Measurements from ENCODE around the gene C15orf39. TPM values are rescaled to one million over a fixed set of nuclear protein-coding genes. Genes with fewer than 3 reads are reported as not detected.

Gene C15orf39
- total RNA-seq, 6 experiments from 2014 or later, result 3.6 to 9.4 (median 5.8) TPM

DNA sequence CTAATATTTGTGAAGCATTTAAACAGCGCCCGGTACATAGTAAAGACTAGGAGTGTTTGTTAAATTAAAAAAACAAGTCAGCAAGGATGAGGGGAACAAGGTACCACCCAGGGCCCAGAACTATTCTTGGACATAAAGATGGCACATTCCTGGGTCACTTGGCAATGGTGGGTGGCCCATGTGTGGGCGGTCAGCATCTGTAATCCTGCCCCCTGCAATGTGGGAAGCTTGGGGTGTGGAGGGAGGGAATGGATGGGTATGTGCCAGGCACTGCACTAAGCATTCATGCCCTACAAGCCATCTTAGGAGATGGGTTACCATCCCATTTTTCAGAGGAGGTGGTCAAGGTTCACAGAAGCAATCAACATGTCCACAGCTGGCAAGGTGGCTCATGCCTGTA, 7.3 kb upstream of the C15orf39 start:
- Histone ChIP-seq H3K4me1 (no peaks in the 10 kb centered on the region), H3K9me3 (no peaks in the 10 kb centered on the region), H3K4me3 (no peak overlapping the region), H3K36me3 (no peaks in the 10 kb centered on the region), H3K27me3 (no peaks in the 10 kb centered on the region), H3K27ac (no peak overlapping the region)
- TF ChIP-seq, protein P1, sequence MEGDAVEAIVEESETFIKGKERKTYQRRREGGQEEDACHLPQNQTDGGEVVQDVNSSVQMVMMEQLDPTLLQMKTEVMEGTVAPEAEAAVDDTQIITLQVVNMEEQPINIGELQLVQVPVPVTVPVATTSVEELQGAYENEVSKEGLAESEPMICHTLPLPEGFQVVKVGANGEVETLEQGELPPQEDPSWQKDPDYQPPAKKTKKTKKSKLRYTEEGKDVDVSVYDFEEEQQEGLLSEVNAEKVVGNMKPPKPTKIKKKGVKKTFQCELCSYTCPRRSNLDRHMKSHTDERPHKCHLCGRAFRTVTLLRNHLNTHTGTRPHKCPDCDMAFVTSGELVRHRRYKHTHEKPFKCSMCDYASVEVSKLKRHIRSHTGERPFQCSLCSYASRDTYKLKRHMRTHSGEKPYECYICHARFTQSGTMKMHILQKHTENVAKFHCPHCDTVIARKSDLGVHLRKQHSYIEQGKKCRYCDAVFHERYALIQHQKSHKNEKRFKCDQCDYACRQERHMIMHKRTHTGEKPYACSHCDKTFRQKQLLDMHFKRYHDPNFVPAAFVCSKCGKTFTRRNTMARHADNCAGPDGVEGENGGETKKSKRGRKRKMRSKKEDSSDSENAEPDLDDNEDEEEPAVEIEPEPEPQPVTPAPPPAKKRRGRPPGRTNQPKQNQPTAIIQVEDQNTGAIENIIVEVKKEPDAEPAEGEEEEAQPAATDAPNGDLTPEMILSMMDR (IDR thresholded peaks at IDR 0.05), result no peak
- no peak for TF ChIP-seq POLR2A (IDR thresholded peaks at IDR 0.05)
- intact Hi-C loops (cut with DNase I), result no loop called here
- WGBS (ENCODE audit: insufficient coverage, low coverage, low lambda C conversion rate, missing lambda C conversion rate), result 100% methylated on average over 2 of the region's 3 CpGs
- DNase-seq, result no peak
- no peak for ATAC-seq

DNA sequence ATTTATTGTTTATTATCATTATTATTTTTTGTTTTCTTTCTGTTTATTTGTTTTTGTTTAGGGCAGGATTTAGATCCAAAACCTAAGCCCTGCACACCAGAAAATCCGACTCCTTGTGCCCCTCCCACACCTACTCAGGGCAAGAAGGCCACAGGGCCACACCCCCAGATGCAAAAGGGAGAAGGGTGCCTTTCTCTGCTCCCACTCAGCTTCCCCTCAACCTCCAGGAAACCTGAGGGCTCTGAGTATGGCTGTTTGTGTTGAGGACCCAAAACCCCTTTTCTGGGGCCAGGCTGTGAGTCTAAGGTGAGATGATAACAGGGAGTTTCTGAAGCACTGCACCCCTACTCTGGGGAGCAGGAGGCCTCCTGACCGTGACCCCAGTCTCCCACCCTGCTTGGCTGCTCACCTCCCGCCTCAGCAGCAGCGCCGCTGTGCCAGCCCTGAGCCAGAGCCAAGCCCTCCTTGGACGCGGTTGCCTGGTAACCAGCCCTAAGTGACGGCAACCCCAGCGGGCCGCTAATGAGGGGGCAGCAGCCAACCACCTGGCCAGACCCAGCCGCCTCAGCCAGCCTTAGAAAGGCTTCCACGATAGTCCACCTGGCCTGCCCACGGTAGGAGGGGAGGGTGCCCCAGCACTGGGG, 6.4 kb upstream of the C15orf39 start:
- H3K27ac ChIP-seq, result no peak overlapping the region
- no peaks in the 10 kb centered on the region for H3K9me3 ChIP-seq
- H3K4me3 ChIP-seq, result no peak overlapping the region
- no peaks in the 10 kb centered on the region for H3K27me3 ChIP-seq
- no peak for TF ChIP-seq POLR2A (IDR thresholded peaks at IDR 0.05)
- TF ChIP-seq, protein P1 (IDR thresholded peaks at IDR 0.05), result no peak
- 70% methylated on average over 1 of the region's 13 CpGs for WGBS (ENCODE audit: insufficient coverage, low coverage, low lambda C conversion rate, missing lambda C conversion rate)
- H3K36me3 ChIP-seq, result no peaks in the 10 kb centered on the region
- intact Hi-C loops (cut with DNase I), result no loop called here
- H3K4me1 ChIP-seq, result no peaks in the 10 kb centered on the region
- ATAC-seq, result no peak
- no peak for DNase-seq

- no peak overlapping the region for H3K4me3 ChIP-seq
- intact Hi-C loops (cut with DNase I), result no loop called here
- no peaks in the 10 kb centered on the region for H3K27me3 ChIP-seq
- DNase-seq (no peak), ATAC-seq (no peak)
- TF ChIP-seq, protein P1 (IDR thresholded peaks at IDR 0.05), result no peak
- TF ChIP-seq POLR2A (IDR thresholded peaks at IDR 0.05), result no peak
- peaks cover 0 to 2% (median 0%) of the 10 kb centered on the region in 4 donors for H3K4me1 ChIP-seq
- H3K9me3 ChIP-seq, result no peaks in the 10 kb centered on the region
- no peaks in the 10 kb centered on the region for H3K36me3 ChIP-seq
- H3K27ac ChIP-seq, result no peak overlapping the region
- WGBS (ENCODE audit: insufficient coverage, low coverage, low lambda C conversion rate, missing lambda C conversion rate), result 44% methylated on average over 3 of the region's 14 CpGs
Observed at GRCh38 chr15:75195766-75196241, 5.9 kb upstream of the C15orf39 start.

DNA sequence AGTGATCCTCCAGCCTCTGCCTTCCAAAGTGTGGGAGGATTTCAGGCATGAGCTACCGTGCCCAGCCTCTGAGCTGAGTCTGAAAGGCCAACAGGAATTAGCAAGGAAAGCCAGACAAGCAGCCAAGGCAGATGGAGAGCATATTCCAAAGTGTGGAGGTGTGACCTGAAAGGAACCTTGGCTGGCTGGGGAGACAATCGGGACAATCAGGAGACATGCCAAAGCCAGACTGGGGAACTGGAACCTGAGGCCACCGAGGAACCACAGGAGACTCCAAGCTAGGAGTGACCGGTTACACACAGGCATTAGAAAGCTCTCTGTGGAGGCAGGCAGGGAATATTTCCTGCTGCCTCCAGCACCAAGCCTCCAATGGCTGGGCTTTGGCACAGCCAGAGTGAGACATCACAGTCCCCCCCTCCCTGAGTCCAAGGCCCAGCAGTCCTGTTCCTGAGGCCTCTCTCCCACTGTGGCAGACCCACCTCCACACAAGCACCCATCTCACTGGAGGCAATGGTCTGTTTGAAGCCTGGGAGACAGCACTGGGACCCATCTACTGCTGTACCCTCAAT, 4.5 kb upstream of the C15orf39 start:
- H3K27me3 ChIP-seq, result no peaks in the 10 kb centered on the region
- ATAC-seq (no peak), DNase-seq (no peak)
- no peaks in the 10 kb centered on the region for H3K9me3 ChIP-seq
- H3K27ac ChIP-seq, result no peak overlapping the region
- 34% methylated on average over 2 of the region's 4 CpGs for WGBS (ENCODE audit: insufficient coverage, low coverage, low lambda C conversion rate, missing lambda C conversion rate)
- intact Hi-C loops (cut with DNase I), result no loop called here
- H3K4me3 ChIP-seq, result no peak overlapping the region
- H3K36me3 ChIP-seq, result no peaks in the 10 kb centered on the region
- TF ChIP-seq, protein P1 (IDR thresholded peaks at IDR 0.05), result no peak
- TF ChIP-seq POLR2A (IDR thresholded peaks at IDR 0.05), result no peak
- H3K4me1 ChIP-seq, result peaks cover 0 to 7% (median 2%) of the 10 kb centered on the region in 4 donors
